NOMO-1 treated with DMSO at 0.1 percent for 48 hours (cell line): ENCODE data around the gene CTU2.

Experiments used
- DNase-seq: peaks from one replicate; lab custom pipeline; 2025; ENCODE audit not compliant: unreplicated experiment; lab: John Stamatoyannopoulos, UW

CTU2 gene

GRCh38 chr16:88742896-88743605 is 36.7 kb downstream of the CTU2 start:
- no peak for DNase-seq

GRCh38 chr16:88743693-88744576 is 37.6 kb downstream of the CTU2 start:
- no peak for DNase-seq

- DNase-seq = no peak
Measured at GRCh38 chr16:88744577-88745521, 38.5 kb downstream of the CTU2 start.

- no peak for DNase-seq
Measured at GRCh38 chr16:88746506-88746905, 40.2 kb downstream of the CTU2 start.

GRCh38 chr16:88747588-88748301 is 41.4 kb downstream of the CTU2 start:
- peak; percentile 35 for DNase-seq

- no peak for DNase-seq
Measured at GRCh38 chr16:88748364-88748763, 42.1 kb downstream of the CTU2 start.

- DNase-seq = no peak
Measured at GRCh38 chr16:88749358-88749757, 43.1 kb downstream of the CTU2 start.

GRCh38 chr16:88750854-88751253 is 44.6 kb downstream of the CTU2 start:
- DNase-seq = no peak

- DNase-seq = no peak
Measured at GRCh38 chr16:88752386-88753002, 46.2 kb downstream of the CTU2 start.

GRCh38 chr16:88753191-88753590 is 46.9 kb downstream of the CTU2 start:
- DNase-seq = no peak

- no peak for DNase-seq
Measured at GRCh38 chr16:88753602-88754001, 47.3 kb downstream of the CTU2 start.

- no peak for DNase-seq
Measured at GRCh38 chr16:88754109-88754911, 48.0 kb downstream of the CTU2 start.

- no peak for DNase-seq
Measured at GRCh38 chr16:88754912-88755744, 48.8 kb downstream of the CTU2 start.

- DNase-seq = no peak
Measured at GRCh38 chr16:88755745-88756443, 49.6 kb downstream of the CTU2 start.

- DNase-seq = no peak
Measured at GRCh38 chr16:88758227-88758943, 52.1 kb downstream of the CTU2 start.

- no peak for DNase-seq
Measured at GRCh38 chr16:88758944-88759244, 52.6 kb downstream of the CTU2 start.

- DNase-seq = peak; percentile 1
Measured at GRCh38 chr16:88759245-88759975, 53.1 kb downstream of the CTU2 start.
